Neural cell (in vitro differentiated cells): ENCODE results near the gene GNG12.

Experiments used
- EZH2 ChIP-seq: fragments of 200-600, 300-800 bp; shearing (Covaris generic), sonication (generic); IDR thresholded peaks from 2 replicates; pipeline ENCODE4 v1.6.1; 2014; ENCODE audit warnings: antibody characterized with exemption, low read length, borderline replicate concordance, mild to moderate bottlenecking; ENCODE audit not compliant: insufficient read depth, poor library complexity, severe bottlenecking
- MXI1 ChIP-seq: fragments of 450-650 bp; conservative IDR thresholded peaks from 2 replicates; pipeline ENCODE4 v1.6.1; 2014; ENCODE audit warnings: antibody characterized with exemption, mild to moderate bottlenecking; ENCODE audit not compliant: poor library complexity, severe bottlenecking
- POLR2AphosphoS5 ChIP-seq: IDR thresholded peaks from 2 replicates; pipeline ENCODE4 v1.6.1; 2012
- RAD21 ChIP-seq: fragments of 450-650 bp; conservative IDR thresholded peaks from 2 replicates; pipeline ENCODE4 v1.6.1; 2014; ENCODE audit warnings: antibody characterized with exemption, mild to moderate bottlenecking, moderate library complexity
- SMC3 ChIP-seq: fragments of 450-650 bp; conservative IDR thresholded peaks from 2 replicates; pipeline ENCODE4 v1.6.1; 2014; ENCODE audit warnings: antibody characterized with exemption, mild to moderate bottlenecking, moderate library complexity; ENCODE audit not compliant: poor library complexity
- TAF1 ChIP-seq: IDR thresholded peaks from 2 replicates; pipeline ENCODE4 v1.6.1; 2012; ENCODE audit warnings: low read depth
- TF ChIP-seq, protein P1 (sequence below): fragments of 450-650 bp; IDR thresholded peaks from 2 replicates; pipeline ENCODE4 v1.5.1; 2014; ENCODE audit warnings: antibody characterized with exemption, mild to moderate bottlenecking, moderate library complexity; ENCODE audit not compliant: poor library complexity, severe bottlenecking

DNA sequence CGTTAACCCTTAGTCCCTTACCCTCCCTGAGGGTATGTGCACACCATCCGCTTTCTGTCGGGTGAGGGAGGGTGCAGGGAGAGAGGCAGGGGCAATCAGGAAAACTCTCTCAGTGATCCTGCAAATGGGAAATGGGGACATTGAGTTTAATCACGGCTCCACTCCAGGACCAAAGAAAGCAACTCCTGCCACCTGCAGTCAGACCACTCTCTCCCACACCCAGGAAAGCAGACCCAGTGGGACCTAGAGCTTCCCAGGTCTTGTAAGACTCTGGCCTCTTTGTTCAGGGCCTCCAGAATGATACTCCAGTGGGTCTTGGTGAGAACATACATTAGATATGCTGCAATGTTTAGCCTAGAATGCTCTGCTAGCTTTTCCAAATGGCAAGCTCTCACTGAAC, 71.5 kb downstream of the GNG12 start:
- TF ChIP-seq EZH2, result no peak
- TF ChIP-seq RAD21, result no peak
- TF ChIP-seq, protein P1, sequence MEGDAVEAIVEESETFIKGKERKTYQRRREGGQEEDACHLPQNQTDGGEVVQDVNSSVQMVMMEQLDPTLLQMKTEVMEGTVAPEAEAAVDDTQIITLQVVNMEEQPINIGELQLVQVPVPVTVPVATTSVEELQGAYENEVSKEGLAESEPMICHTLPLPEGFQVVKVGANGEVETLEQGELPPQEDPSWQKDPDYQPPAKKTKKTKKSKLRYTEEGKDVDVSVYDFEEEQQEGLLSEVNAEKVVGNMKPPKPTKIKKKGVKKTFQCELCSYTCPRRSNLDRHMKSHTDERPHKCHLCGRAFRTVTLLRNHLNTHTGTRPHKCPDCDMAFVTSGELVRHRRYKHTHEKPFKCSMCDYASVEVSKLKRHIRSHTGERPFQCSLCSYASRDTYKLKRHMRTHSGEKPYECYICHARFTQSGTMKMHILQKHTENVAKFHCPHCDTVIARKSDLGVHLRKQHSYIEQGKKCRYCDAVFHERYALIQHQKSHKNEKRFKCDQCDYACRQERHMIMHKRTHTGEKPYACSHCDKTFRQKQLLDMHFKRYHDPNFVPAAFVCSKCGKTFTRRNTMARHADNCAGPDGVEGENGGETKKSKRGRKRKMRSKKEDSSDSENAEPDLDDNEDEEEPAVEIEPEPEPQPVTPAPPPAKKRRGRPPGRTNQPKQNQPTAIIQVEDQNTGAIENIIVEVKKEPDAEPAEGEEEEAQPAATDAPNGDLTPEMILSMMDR, result no peak
- no peak for TF ChIP-seq POLR2AphosphoS5
- TF ChIP-seq MXI1, result no peak
- TF ChIP-seq SMC3, result no peak
- TF ChIP-seq TAF1, result no peak
